NCI-H510A treated with DMSO at 0.1 percent for 48 hours (cell line): ENCODE results near the gene CHAF1B.
"Not testable (repeated sequence)": the region's sequence is repeated elsewhere in the genome, so short reads cannot be mapped to it uniquely, and the experiment has no call there.

Experiments
- DNase-seq: peaks from one replicate; lab custom pipeline; 2025; lab: John Stamatoyannopoulos, UW

Gene CHAF1B

DNA sequence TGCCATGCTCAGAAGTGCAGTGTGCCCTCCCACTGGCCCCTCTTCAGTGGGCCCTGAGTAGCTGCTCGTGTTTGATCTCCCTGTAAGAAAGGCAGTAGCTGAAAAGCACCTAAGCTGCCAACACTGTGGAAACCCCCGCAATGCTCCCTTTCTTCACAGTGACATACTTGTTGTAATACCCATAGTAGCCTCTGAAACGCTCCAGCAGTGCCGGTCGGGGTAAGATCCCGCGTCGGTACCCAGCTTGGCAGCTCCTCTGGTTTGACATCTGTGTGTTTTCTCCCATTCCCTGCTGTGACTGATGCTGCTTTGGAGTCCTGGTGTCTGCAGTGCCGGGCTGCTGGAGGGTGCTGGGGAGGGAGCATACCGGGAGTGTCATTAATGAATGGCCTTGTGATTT lies 3.6 kb downstream of the CHAF1B start:
- DNase-seq: no peak

DNA sequence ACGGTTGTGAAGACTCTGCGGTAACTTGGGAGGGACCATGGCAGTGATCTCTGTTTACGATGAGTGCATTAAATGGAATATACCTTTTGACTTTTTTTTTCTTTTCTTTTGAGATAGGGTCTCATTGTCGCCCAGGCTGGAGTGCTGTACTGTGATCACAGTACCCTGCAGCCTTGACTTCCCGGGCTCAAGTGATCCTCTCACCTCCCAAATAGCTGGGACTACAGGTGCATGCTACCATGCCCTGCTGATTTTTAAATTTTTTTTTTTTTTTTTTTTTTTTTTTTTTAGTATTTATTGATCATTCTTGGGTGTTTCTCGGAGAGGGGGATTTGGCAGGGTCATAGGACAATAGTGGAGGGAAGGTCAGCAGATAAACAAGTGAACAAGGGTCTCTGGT lies 6.5 kb downstream of the CHAF1B start:
- not testable (repeated sequence) for DNase-seq

DNA sequence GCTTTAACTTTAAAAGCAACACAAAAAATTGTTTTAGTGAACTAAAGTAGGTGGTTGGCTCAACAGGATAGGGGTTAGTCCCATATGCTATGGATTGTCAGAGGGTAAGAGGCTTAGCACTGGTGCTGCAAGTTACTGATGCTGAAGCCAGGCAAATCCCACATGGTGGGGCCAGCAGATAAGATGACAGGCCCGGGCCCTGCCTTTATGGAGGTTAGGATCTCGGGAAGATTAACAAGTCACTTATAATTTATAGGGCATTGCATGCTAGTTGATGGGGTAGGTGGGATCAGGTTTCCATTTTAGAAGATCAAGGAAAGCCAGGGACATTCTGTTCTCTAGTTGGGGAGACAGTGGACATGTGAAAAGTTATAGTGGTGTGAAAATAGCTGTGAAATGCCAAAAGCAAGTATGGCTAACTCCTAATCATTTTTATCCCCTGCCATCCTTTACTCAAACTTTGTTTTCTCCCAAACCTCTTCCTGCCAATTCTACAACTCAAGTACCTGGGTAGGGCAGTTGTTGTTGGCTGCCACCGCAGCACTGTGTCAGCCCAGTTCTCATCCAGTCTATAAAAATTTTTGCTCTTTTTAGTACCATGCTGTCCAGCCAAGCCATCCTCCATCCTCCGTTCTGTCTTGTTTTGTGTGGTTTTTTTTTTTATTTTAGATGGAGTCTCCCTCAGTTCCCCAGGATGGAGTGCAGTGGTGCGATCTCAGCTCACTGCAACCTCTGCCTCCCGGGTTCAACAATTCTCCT lies 10.3 kb downstream of the CHAF1B start:
- DNase-seq: no peak

DNA sequence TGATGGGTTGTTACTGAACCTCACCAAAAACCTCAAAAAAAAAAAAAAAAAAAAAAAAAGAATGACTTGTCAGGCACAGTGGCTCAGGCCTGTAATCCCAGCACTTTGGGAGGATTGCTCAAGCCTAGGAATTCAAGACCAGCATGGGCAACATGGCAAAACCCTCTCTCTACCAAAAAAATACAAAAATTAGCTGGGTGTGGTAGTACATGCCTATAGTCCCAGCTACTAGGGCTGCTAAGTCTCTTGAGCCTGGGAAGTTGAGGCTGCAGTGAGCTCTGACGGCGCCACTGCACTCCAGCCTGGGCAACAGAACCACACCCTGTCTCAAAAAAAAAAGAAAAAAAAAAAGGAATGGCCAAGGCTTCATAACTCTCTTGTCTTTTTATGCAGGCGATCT lies 11.1 kb downstream of the CHAF1B start:
- no peak for DNase-seq

DNA sequence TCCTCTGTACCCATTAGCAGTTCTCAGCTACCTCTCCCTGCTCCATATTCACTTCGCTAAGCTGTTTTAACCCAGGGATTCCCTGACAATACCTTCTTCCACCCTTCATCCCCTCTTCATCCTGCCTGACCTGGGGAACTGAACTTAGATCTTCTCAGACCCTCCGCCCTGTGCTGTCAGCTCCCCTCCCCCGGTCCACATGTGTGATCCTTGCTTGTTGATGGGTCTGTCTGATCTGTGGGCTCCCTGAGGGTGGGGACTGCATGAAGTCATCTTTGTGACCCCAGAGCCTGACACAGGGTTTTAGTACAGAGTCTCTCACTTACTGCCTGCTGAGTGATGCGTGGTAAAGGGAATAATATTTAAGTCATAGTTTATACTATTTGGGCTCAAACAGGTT lies 11.8 kb downstream of the CHAF1B start:
- DNase-seq: no peak

DNA sequence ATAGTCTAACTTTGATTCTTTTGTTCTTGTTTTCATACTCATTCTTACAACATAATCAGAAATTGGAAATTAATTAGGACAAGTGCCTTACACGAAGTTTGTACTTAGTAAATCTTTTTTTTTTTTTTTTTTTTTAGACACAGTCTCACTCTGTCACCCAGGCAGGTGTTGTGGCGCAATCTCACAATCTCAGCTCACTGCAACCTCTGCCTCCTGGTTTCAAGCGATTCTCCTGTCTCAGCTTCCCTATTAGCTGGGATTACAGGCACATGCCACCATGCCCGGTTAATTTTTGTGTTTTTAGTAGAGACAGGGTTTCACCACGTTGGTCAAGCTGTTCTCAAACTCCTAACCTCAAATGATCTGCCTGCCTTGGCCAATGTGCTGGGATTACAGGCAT lies 12.4 kb downstream of the CHAF1B start:
- DNase-seq: no peak

DNA sequence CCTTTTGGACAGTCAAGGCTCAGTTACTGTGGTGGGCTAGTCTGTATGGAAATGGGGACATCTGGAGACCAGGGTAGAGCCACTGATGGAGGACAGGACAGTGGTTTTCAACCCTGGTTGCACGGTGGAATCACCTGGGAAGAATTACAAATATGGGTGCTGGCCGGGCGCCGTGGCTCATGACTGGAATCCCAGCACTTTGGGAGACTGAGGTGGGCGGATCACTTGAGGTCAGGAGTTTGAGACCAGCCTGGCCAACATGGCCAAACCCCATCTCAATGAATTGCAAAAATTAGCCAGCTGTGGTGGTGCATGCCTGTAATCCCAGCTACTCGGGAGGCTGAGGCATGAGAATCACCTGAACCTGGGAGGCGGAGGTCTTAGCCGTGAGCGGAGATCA lies 14.5 kb downstream of the CHAF1B start:
- not testable (repeated sequence) for DNase-seq

DNA sequence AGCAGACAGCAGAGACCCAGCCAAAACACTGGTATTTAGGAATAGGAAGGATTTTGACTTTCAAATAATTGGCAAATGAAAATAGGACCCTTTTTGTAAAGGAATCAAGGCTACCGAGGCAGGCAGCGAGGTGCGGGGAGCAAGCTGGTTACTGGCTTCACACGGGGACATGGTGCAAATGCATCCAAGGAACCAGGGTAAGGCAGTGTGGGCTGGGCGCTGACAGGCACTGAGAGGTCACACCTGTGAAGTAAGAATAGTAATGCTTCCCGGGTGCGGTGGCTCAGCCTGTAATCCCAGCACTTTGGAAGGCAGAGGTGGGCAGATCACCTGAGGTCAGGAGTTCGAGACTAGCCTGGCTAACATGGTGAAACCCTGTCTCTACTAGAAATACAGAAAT lies 15.5 kb downstream of the CHAF1B start:
- DNase-seq: no peak

DNA sequence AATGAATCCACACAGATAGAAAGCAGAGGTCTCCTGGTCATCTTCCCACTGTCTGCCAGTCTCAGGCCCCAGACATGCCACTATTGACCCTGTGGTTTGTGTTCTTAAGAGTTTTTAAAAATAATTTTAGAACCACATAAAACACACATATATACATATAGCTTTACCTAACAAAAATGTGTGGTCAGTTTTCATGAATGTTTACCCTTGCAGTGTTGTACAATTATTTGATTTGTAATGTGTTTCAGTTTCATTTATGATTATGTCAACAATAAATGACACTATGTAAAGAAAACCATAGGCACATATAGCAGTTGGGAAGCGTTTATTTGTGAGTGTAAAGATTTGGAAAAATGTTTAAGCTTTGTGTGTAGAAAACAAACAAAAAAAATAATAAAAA lies 17.1 kb downstream of the CHAF1B start:
- DNase-seq: no peak

DNA sequence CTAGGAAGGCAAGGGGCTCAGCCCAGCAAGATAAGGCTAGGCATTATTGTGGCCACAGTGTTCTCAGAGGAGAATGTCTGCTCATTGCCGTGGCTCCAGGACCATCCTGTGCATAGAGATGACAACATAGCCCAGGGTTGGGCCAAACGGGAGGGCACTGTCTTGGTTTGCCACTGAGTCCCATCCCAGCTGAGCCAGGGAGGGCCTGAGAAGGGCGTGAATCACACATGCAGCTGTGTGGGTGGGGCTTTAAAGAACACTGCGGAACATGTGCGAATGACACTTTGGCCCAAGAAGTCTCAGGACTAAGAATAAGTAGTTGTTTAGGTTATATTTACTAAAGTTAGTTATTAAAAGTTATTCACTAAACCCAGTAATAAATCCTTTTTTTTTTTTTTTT lies 18.5 kb downstream of the CHAF1B start:
- no peak for DNase-seq

DNA sequence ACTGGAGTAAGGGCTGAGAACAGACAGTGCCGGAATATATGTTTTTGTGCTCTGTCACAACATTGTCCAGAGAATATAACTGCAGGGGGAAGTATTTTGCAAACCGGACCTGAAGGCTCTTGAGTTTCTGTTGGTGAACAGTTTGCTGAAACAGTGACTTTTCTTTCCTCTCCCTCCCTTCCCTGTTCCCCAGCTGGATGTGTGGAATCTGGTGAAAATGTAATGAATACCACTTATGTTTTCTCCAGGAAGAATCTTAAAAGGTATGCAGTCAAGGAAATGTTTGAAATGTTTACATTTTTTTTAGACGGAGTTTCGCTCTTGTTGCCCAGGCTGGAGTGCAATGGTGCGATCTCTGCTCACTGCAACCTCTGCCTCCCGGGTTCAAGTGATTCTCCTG lies 23.4 kb downstream of the CHAF1B start:
- no peak for DNase-seq

DNA sequence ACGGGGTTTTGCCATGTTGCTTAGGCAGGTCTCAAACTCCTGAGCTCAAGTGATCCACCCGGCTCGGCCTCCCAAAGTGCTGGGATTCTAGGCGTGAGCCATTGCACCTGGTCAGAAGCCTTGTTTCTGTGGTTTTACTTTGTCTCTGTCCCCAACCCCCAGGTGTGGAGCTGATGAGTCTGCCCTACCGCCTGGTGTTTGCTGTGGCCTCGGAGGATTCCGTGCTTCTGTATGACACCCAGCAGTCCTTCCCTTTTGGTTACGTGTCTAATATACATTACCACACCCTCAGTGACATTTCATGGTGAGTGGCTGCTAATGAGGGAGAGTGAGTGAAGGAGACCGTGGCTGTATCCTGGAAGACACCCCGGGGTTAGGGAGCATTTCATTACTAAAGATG lies 26.1 kb downstream of the CHAF1B start:
- no peak for DNase-seq

DNA sequence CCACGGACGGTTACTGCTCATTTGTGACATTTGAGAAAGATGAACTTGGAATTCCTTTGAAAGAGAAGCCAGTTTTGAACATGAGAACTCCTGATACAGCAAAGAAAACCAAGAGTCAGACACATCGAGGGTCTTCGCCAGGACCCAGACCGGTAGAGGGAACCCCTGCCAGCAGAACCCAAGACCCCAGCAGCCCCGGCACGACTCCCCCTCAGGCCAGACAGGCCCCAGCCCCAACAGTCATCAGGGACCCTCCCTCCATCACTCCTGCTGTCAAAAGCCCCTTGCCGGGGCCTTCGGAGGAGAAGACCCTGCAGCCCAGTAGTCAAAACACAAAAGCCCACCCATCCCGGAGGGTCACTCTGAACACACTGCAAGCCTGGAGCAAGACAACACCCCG lies 27.7 kb downstream of the CHAF1B start:
- no peak for DNase-seq

DNA sequence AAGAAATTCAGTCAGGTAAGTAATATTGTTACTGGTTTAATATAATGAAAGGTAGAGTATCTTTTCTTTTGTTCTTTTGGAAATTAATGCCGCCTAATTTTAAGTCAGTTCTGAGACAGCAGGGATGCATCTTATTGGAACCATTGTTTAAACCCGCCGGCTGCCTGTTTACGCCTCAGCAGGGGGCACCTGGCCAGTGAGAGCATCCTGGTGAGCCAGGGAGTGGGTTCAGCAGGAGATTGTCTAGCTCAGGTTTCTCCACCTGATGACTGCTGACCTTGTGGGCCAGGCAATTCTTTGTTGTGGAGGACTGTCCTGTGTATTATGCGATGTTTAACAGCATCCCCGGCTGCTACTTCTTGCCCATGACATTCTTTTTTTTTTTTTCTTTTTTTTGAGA lies 30.2 kb downstream of the CHAF1B start:
- no peak for DNase-seq

DNA sequence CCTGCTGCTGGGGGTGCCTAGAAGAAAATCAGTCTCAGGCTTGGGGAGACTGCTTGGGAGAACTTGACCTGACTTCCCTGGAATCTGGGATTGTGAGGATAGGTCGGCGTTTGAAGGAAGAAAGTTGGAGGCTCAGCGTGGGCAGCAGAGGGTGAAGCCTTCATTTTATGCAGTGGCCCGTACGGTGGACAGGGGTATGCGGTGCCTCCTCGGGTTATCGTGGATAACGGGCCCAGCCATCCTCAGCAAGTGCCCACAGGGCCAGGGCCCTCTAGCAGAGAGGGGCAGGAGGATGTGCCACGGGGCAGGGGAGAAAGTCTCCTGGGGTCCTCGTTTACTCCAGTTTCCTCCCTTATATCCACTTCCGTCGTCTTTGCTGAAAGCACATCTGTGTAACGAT lies 34.0 kb downstream of the CHAF1B start:
- DNase-seq: no peak

DNA sequence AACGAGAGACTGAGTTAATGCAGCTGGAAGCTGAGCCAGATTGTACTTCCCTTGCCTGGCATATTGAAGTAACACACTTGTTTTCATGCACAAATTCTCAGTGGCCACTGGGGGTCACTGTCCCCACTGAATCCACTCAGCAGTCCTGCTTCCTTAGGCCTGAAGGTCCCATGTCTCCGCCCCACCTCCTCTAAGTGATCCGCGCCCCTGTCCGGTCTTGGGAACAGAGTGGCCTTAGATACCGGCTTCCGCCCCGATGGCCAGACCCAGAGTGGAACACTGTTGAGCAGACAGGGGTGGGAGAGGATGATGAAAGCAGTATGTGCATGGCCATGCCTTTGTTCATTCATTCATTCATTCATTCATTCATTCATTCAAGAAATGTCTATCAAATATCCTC lies 34.8 kb downstream of the CHAF1B start:
- peak; percentile 59 for DNase-seq

DNA sequence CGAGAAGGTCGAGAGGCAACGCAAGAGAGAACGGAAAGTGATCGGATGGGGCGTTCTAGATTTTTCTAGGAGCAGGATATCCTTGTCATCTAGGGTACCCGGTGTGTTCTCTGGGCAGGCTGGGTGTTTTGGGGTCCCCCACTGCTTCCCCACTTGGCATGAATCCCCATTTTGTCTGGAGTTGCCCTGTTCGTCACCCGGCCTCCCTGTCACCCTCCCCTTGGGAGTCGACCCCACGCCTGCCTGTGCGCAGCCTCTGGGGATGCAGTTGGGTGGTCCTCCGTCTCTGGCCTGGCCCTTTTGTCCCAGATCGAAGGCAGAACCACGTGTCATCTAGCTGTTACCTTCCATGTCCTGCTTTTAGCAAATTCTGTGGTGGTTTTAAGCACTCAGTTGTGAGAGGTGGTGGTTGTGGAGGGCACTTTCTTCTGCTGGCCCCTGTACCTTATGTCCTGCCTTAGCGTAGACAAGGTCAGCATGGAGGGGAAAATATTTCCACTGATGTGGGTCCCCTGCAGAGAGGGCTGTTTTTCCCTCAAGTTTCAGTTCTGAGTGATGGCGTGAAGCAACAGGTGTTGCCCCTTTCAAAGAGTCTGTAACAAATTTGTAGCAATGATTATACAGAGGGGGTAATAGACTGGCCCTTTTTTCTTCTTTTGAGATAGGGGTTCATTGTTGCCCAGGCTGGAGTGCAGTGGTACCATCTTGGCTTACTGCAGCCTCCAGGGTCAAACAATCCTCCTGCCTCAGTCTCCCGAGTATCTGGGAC lies 35.6 kb downstream of the CHAF1B start:
- no peak for DNase-seq

DNA sequence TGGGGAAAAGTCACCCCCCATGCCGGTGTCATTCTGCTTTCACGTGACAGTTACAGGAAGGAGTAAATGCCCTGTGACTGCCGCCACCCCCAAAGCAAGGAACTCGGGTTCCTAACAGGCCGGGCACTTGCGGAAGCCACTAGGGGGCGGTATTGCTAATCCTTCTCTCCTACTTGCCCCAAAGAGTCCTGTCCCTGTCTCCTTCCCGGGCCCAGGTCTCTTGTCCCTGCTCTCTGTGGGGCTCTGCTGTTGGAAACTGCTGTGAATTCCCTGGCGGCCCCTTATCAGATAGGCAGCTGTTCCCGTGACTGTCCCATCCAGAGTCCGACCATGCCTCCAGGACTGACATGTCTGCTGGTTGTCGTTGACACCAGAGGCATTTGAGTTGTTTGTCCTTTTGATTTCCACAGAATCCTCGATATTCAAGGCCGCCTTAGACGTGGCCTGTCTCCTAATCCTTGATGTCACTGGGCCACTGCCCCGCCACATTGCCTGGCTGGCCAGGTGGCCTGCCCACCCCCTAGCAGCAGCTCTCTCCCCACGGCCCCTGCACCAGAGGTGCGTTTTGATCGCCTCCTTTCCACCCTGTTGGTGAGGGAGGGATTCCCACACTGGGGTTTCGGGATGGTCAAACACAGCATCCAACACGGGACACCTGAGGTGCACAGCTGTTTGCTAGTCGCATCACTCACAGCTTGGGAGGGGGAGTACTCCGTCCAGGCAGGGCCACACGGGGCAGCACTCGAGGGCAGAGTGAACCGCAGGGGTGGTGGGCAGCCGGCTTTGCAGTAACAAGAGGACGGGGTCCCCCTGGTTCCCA lies 37.3 kb downstream of the CHAF1B start:
- peak; percentile 14 for DNase-seq

DNA sequence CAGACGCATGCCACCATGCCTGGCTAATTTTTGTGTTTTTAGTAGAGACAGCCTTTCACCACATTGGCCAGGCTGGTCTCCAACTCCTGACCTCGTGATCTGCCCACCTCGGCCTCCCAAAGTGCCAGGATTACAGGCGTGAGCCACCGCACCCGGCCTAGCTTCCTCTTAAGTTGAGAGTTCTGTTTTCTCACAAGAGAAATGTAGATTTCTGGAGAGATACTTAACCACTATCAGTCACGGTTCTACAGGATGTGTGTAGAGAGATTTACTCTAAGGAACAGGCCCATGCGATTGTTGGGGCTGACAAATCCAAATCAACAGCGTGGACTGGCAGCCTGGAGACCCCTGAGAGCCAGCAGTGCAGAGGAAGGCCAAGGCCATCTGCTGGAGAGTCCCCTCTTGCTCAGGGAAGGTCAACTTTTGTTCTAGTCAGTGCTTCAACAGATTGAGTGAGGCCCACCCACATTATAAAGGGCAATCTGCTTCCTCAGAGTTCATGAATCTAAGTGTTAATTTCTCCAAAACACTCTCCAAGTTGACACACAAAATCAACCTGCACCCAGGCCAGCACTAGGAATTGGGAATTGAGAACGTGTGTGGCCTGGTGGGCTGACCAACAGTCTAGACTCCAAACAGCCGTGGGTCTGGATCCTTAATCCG lies 38.7 kb downstream of the CHAF1B start:
- DNase-seq: no peak

DNA sequence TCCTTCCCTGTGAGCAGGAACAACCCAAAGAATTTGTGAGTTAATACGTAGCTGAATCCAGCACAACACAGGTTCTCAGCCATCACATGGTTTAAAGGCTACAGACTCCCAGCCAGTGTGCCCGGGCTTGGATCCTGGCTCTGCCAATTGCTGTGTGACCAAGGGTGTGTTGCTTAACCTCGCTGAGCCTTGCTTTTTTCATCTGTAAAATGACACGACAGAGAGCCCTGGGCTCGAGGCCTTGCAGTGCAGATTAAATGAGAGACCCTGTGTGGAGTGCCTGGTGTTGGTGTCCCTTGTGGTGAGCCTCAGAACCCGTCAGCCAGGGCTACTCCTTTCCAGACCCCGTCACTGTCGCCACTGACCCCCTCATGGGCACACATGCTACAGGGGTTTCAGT lies 39.4 kb downstream of the CHAF1B start:
- DNase-seq: no peak

DNA sequence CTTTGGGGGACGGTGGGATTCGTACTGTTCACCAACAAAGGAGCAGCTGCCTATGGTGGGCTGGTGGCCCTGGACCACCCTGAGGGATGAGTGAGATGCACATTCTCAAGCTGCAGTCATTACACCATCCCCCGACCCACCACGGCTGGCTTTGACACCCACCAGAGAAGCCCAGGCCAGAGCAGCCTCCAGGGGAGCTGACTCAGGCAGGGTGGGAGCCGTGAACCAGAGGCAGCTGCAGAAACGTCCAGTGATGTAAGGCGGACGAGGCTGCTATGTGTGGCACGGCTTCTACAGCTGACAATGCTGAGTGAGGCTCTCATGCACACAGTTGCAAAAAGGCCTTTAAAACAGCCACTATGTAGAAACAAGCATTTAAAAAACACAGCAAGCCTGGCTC lies 40.1 kb downstream of the CHAF1B start:
- DNase-seq: no peak

DNA sequence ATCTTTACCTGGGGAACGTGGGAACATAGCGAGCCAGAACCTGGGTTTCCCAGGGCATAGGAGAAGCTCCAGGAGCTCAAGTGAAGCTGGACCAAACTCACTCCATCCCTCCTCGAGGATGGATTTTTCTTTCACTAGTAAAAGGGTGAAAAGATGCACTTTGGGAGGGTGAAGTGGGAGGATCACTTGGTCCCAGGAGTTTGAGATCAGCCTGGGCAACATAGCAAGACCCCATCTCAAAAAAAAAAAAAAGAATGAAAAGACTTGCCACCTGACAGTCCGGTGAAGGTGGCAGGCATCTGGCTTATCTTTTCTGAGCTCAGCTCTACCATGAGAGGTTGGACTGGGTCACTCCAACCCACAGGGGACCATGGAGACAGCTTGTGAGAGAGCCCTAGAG lies 42.3 kb downstream of the CHAF1B start:
- no peak for DNase-seq
